Heart left ventricle (tissue), 16 donors: ENCODE results near the gene ADGRA1. TPM values are rescaled to one million over a fixed set of nuclear protein-coding genes. Genes with fewer than 3 reads are reported as not detected.

ENCODE experiments used
- ATAC-seq, 4 donors: fragments of 200-7000 bp; cut with Tn5 transposase; one replicate each; pipeline ENCODE4 v1.9.1; 2020 to 2022; ENCODE audit warnings: moderate library complexity in 4 of 4, mild to moderate bottlenecking in 3 of 4, moderate number of reproducible peaks in 1 of 4
- DNase-seq, 5 donors: peaks; one replicate each; pipeline ENCODE4 v3.0.0-alpha.2; 2020
- H3K27ac ChIP-seq, 12 donors: fragments of 200-600 bp; sonication (generic) in 4 of 12; one replicate each; pipeline versions ENCODE4 v1.5.0 to v1.8.0; 2016 to 2022; ENCODE audit warnings: mild to moderate bottlenecking in 2 of 12
- H3K27me3 ChIP-seq, 9 donors: fragments of 200-600 bp; sonication (generic) in 2 of 9; one replicate each; pipeline versions ENCODE4 v1.5.1 to v1.8.0; 2016 to 2022; ENCODE audit warnings: mild to moderate bottlenecking in 3 of 9
- H3K36me3 ChIP-seq, 9 donors: fragments of 200-600 bp; sonication (generic) in 2 of 9; one replicate each; pipeline versions ENCODE4 v1.5.0 to v1.8.0; 2018 to 2022; ENCODE audit warnings: mild to moderate bottlenecking in 2 of 9
- H3K4me1 ChIP-seq, 12 donors: fragments of 200-600 bp; sonication (generic) in 4 of 12; one replicate each; pipeline versions ENCODE4 v1.5.0 to v1.8.0; 2016 to 2022; ENCODE audit warnings: mild to moderate bottlenecking in 3 of 12
- H3K4me3 ChIP-seq, 12 donors: fragments of 200-600 bp; sonication (generic) in 4 of 12; one replicate each; pipeline versions ENCODE4 v1.5.0 to v1.8.0; 2017 to 2022; ENCODE audit warnings: mild to moderate bottlenecking in 9 of 12, moderate library complexity in 4 of 12
- H3K9me3 ChIP-seq, 12 donors: fragments of 200-600 bp; sonication (generic) in 4 of 12; one replicate each; pipeline versions ENCODE4 v1.5.0 to v1.8.0; 2016 to 2022; ENCODE audit warnings: mild to moderate bottlenecking in 1 of 12
- POLR2A ChIP-seq, 2 donors: fragments of 450-650 bp; IDR thresholded peaks; one replicate each; pipeline ENCODE4 v1.6.1; 2017; ENCODE audit warnings: antibody characterized with exemption in 2 of 2, mild to moderate bottlenecking in 2 of 2, moderate library complexity in 2 of 2
- WGBS, 4 donors: extraction: QIAGEN DNeasy Blood & Tissue Kit in 2 of 4; methylation state at CpG; one replicate each; pipeline versions ENCODE4 v1.1.5 to v1.1.7; 2013 to 2018; 5-methylcytosine and 5-hydroxymethylcytosine counted together
- intact Hi-C, 10 donors: fragments of 100-400 bp; cut with DNase I; formaldehyde crosslinking; loops; one replicate each; pipeline versions ENCODE4 v1.11.1 to v1.14.2; 2022
- polyA plus RNA-seq, 2 donors: library from polyadenylated mRNA; stranded (reverse); fragments of 200-250 nt; gene quantifications; one replicate each; pipeline ENCODE4 v1.2.3, GENCODE V29; 2013
- total RNA-seq, 9 donors: library from RNA; depleted of rRNA in 2 of 9; stranded (reverse); fragments of >200 nt in 2 of 9; fragmentation: NEBNext Ultra II Directional in 3 of 9; extraction: Animal tissue kit (Norgen Biotek cat#: 25700) in 3 of 9; gene quantifications; one replicate each; pipeline versions ENCODE4 v1.1.0 to v1.2.4, GENCODE V29; 2016 to 2023
- TF ChIP-seq, protein P1 (sequence below), 12 donors: fragments of 200-600 bp; sonication (generic) in 4 of 12; IDR thresholded peaks; one replicate each; pipeline versions ENCODE4 v1.5.0 to v1.8.0; 2018 to 2022; ENCODE audit warnings: antibody characterized with exemption in 12 of 12, mild to moderate bottlenecking in 5 of 12
- donor health status: ischemic (EF 13 %, LVEDD 7.1; RV severe dilation, severe dysfunction).
- donor health status: healthy with polysubstance abuse.
- donor health status: DM: no; HTN: yes; CAD: no.
- donor health status: DM: no; HTN: no; CAD: no.
- donor health status: ischemic (EF 25% LVEDD 6.9; RV normal size, moderate dysfunction).
- donor health status: ischemic (EF 25% LVEDD 5.7; RV mildly dilated, moderate dysfunction).
- donor health status: healthy.
- donor health status: DM: yes; HTN: yes; CAD: no.
- donor health status: ischemic (EF 35%, LVEDD 5.7; RV mildly dilated, moderate dysfunction).
- donor health status: nonischemic (EF 11% LVEDD 7.7; RV severe dilation, severe dysfunction).
- donor health status: DM: yes; HTN: yes; CAD: no.
- donor health status: PGD.
- donor health status: ischemic (EF 29% LVEDD 5.4; RV normal size, mild dysfunction).
- donor health status: nonischemic (EF 23%, LVEDD 6.1; RV moderate dilation, normal function).

ADGRA1 gene
- total and polyA plus RNA-seq, 11 donors: 0.03 to 0.19 (median 0.13) TPM; not detected in 8

DNA sequence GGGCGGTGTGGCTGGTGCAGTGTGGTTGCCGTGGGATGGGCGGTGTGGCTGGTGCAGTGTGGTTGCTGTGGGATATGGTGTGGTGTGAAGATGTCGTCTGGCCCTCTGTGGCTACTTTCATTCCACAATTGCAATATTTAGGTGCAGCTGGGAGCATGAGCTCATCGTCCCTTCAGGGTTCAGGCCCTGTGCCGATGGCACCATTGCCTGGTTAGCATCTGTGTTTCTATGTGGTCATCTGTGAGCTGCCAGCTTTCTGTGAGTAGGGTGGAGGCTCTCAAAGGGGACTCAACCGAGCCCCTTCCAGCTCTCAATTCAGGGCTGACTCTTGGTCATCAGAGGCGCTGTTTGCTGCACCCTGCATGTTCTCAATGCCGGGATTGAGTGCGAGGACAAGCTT lies 3.6 kb downstream of the ADGRA1 start:
- DNase-seq (no peak), ATAC-seq (no peak)
- Histone ChIP-seq H3K4me3 (no peak overlapping the region), H3K27me3 (peaks cover 28 to 66% (median 45%) of the 10 kb centered on the region in 9 donors), H3K27ac (no peak overlapping the region), H3K4me1 (peaks cover 0 to 15% (median 0%) of the 10 kb centered on the region in 12 donors), H3K36me3 (no peaks in the 10 kb centered on the region), H3K9me3 (no peaks in the 10 kb centered on the region)
- 85 to 89% (median 87%) methylated on average over 8 to 10 of the region's 10 CpGs for WGBS, 4 donors
- intact Hi-C loops: no loop called here
- no peak for TF ChIP-seq POLR2A (IDR thresholded peaks at IDR 0.05)
- TF ChIP-seq, protein P1, sequence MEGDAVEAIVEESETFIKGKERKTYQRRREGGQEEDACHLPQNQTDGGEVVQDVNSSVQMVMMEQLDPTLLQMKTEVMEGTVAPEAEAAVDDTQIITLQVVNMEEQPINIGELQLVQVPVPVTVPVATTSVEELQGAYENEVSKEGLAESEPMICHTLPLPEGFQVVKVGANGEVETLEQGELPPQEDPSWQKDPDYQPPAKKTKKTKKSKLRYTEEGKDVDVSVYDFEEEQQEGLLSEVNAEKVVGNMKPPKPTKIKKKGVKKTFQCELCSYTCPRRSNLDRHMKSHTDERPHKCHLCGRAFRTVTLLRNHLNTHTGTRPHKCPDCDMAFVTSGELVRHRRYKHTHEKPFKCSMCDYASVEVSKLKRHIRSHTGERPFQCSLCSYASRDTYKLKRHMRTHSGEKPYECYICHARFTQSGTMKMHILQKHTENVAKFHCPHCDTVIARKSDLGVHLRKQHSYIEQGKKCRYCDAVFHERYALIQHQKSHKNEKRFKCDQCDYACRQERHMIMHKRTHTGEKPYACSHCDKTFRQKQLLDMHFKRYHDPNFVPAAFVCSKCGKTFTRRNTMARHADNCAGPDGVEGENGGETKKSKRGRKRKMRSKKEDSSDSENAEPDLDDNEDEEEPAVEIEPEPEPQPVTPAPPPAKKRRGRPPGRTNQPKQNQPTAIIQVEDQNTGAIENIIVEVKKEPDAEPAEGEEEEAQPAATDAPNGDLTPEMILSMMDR (IDR thresholded peaks at IDR 0.05): no peak

DNA sequence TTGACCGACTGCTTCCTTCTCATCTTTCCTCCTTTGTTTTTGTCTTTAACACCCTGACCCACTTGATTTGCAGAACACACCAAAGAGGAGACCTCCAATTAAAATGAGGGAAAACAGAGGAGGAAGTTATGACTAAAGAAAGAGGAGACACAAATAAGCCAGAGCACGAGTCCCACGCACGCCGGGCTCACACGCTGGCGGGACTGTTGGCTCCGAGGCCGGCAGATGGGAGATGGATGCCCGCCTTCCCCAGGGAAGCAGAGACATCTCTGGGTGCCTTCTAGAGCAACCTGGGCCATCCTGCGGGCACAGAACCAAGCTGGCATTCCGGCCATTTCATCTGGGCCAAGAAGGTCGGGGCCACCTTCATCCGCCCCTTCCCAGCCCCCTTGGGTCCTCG lies 5.6 kb downstream of the ADGRA1 start:
- no peak for TF ChIP-seq POLR2A (IDR thresholded peaks at IDR 0.05)
- TF ChIP-seq, protein P1 (IDR thresholded peaks at IDR 0.05): no peak
- ATAC-seq (no peak), DNase-seq (no peak)
- Histone ChIP-seq H3K27ac (no peak overlapping the region), H3K4me1 (peaks cover 0 to 4% (median 0%) of the 10 kb centered on the region in 12 donors), H3K4me3 (no peak overlapping the region), H3K36me3 (no peaks in the 10 kb centered on the region), H3K9me3 (no peaks in the 10 kb centered on the region), H3K27me3 (peaks cover 10 to 64% (median 33%) of the 10 kb centered on the region in 9 donors)
- 85 to 89% (median 89%) methylated on average over 15 of the region's 15 CpGs for WGBS, 4 donors
- intact Hi-C loops: no loop called here

DNA sequence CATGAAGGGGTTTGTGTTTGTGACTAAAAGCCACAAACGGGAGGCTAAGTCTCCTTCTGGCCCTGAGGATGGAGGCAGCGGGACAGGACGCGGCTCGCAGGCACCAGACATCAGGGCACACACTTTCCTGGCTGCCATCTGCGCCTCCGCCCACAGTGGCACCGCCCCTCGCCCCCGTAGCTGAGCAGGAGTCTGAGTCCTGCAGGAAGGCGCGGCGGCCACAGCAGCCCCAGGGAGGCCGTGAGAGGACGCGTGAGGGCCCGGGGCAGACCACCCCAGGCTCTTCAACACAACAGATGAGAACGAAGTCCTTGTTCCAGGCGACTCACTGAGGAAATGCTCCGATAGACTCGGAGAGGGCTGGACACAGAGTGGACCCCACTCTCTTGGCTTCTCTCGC lies 6.6 kb downstream of the ADGRA1 start:
- 82 to 86% (median 84%) methylated on average over 12 to 22 of the region's 22 CpGs for WGBS, 4 donors
- H3K36me3 ChIP-seq: no peaks in the 10 kb centered on the region
- ATAC-seq: no peak
- no peaks in the 10 kb centered on the region for H3K9me3 ChIP-seq
- no peaks in the 10 kb centered on the region for H3K4me1 ChIP-seq
- H3K27me3 ChIP-seq: peaks cover 3 to 64% (median 24%) of the 10 kb centered on the region in 9 donors
- DNase-seq: no peak
- intact Hi-C loops: no loop called here
- no peak overlapping the region for H3K27ac ChIP-seq
- TF ChIP-seq, protein P1 (IDR thresholded peaks at IDR 0.05): no peak
- TF ChIP-seq POLR2A (IDR thresholded peaks at IDR 0.05): no peak
- no peak overlapping the region for H3K4me3 ChIP-seq

DNA sequence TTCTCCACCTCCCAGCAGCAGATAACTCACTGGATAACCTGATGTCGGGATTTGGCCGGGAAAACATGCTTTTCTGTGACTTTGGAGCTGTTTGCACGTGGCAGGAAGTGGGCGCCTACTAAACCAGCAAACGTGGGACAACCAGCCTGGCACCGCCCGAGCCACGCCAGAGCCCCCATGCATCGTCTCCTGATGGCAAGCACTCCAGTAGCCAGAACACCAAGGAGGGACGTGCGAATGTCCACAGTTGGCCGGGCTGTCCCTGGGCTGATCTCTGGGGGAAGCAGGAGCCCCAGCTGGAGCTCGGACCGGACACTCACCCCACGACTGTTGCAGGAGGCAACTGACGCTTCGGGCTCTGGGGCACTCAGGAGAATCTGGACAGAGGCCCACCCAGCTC lies 7.1 kb downstream of the ADGRA1 start:
- H3K36me3 ChIP-seq: no peaks in the 10 kb centered on the region
- H3K27ac ChIP-seq: no peak overlapping the region
- H3K27me3 ChIP-seq: peaks cover 3 to 64% (median 22%) of the 10 kb centered on the region in 9 donors
- no peaks in the 10 kb centered on the region for H3K4me1 ChIP-seq
- DNase-seq: no peak
- TF ChIP-seq POLR2A (IDR thresholded peaks at IDR 0.05): no peak
- TF ChIP-seq, protein P1 (IDR thresholded peaks at IDR 0.05): no peak
- intact Hi-C loops: no loop called here
- no peak overlapping the region for H3K4me3 ChIP-seq
- no peak for ATAC-seq
- H3K9me3 ChIP-seq: no peaks in the 10 kb centered on the region
- WGBS, 4 donors: 77 to 87% (median 83%) methylated on average over 6 to 17 of the region's 17 CpGs
